HepG2 (cell line): ENCODE data around the gene STC2. TPM values are rescaled to one million over a fixed set of nuclear protein-coding genes. Genes with fewer than 3 reads are reported as not detected.

Experiments used
- AGO1 ChIP-seq: fragments of 200-400 bp; formaldehyde crosslinking; IDR thresholded peaks from 2 replicates; pipeline ENCODE4 v1.6.1; 2017; ENCODE audit warnings: mild to moderate bottlenecking, low read depth, low read length, moderate library complexity; ENCODE audit not compliant: poor library complexity, severe bottlenecking
- AGO2 ChIP-seq: fragments of 200-400 bp; formaldehyde crosslinking; optimal IDR thresholded peaks from 2 replicates; pipeline ENCODE3; 2017; ENCODE audit warnings: mild to moderate bottlenecking, low read depth, low read length, moderate library complexity
- EP300 ChIP-seq, 3 experiments: sonication (generic) in 1 of 3; formaldehyde crosslinking in 1 of 3; IDR thresholded peaks; 2 replicates each; pipeline versions ENCODE4 v1.5.1 to v1.6.1; 2011 to 2020; ENCODE audit warnings: low read depth in 2 of 3, low read length in 2 of 3, borderline replicate concordance in 1 of 3, improper control_type of control experiment in 1 of 3, mild to moderate bottlenecking in 1 of 3, missing genetic modification reagents in 1 of 3, moderate library complexity in 1 of 3
- FOXK2 ChIP-seq: fragments of 450-650 bp; IDR thresholded peaks from 2 replicates; pipeline ENCODE4 v1.6.1; 2016
- HIC2 ChIP-seq: sonication (generic); formaldehyde crosslinking; IDR thresholded peaks from 2 replicates; pipeline ENCODE4 v1.9.0; 2022; ENCODE audit warnings: low read depth, missing genetic modification reagents
- HOXA9 ChIP-seq: sonication (generic); formaldehyde crosslinking; IDR thresholded peaks from 2 replicates; pipeline ENCODE4 v1.8.1; 2022; ENCODE audit warnings: missing genetic modification reagents, mild to moderate bottlenecking, moderate library complexity, borderline replicate concordance
- MIER2 ChIP-seq: IDR thresholded peaks from 2 replicates; pipeline ENCODE4 v1.6.1; 2016; ENCODE audit warnings: missing biosample characterization, missing genetic modification reagents
- RFX5 ChIP-seq: IDR thresholded peaks from 2 replicates; pipeline ENCODE4 v1.6.1; 2011; ENCODE audit warnings: low read depth, low read length, improper control_type of control experiment
- RFXANK ChIP-seq: IDR thresholded peaks from 2 replicates; pipeline ENCODE4 v1.6.1; 2016
- SIN3A ChIP-seq: IDR thresholded peaks from 2 replicates; pipeline ENCODE4 v1.6.1; 2011; ENCODE audit warnings: low read depth, mild to moderate bottlenecking, control low read depth, low read length, borderline replicate concordance
- SKIL ChIP-seq: sonication (generic); formaldehyde crosslinking; IDR thresholded peaks from 2 replicates; pipeline ENCODE4 v1.8.0; 2022; ENCODE audit warnings: missing genetic modification reagents, mild to moderate bottlenecking, moderate library complexity, borderline replicate concordance
- SUZ12 ChIP-seq: fragments of 150-350 bp; IDR thresholded peaks from 2 replicates; pipeline ENCODE4 v1.6.1; 2014; ENCODE audit warnings: low read depth, low read length
- ZBTB1 ChIP-seq: sonication (generic); formaldehyde crosslinking; IDR thresholded peaks from 2 replicates; pipeline ENCODE4 v1.4.0; 2020; ENCODE audit warnings: missing genetic modification reagents, borderline replicate concordance
- ZFP62 ChIP-seq: sonication (generic); formaldehyde crosslinking; IDR thresholded peaks from 2 replicates; pipeline ENCODE4 v1.4.0; 2020; ENCODE audit warnings: missing genetic modification reagents
- ZFYVE20 ChIP-seq: sonication (generic); formaldehyde crosslinking; IDR thresholded peaks from 2 replicates; pipeline ENCODE4 v1.8.0; 2023; ENCODE audit warnings: low read depth, mild to moderate bottlenecking, moderate library complexity, missing genetic modification reagents, borderline replicate concordance
- ZKSCAN5 ChIP-seq: sonication (generic); formaldehyde crosslinking; IDR thresholded peaks from 2 replicates; pipeline ENCODE4 v1.5.1; 2020; ENCODE audit warnings: mild to moderate bottlenecking, missing genetic modification reagents
- ZNF143 ChIP-seq: sonication (generic); formaldehyde crosslinking; IDR thresholded peaks from 2 replicates; pipeline ENCODE4 v1.4.0; 2020; ENCODE audit warnings: missing genetic modification reagents
- ZNF501 ChIP-seq: sonication (generic); formaldehyde crosslinking; IDR thresholded peaks from 2 replicates; pipeline ENCODE4 v1.5.1; 2020; ENCODE audit warnings: mild to moderate bottlenecking, moderate library complexity, missing genetic modification reagents
- ZNF616 ChIP-seq: sonication (generic); formaldehyde crosslinking; IDR thresholded peaks from 2 replicates; pipeline ENCODE4 v1.5.0; 2020; ENCODE audit warnings: low read depth, mild to moderate bottlenecking, missing genetic modification reagents
- polyA plus RNA-seq, 8 experiments: library from polyadenylated mRNA; depleted of rRNA in 3 of 8; stranded (reverse) in 7 of 8; unstranded in 1 of 8; fragments of >200 nt; fragmentation: Illumina TruSeq in 4 of 8; extraction: Trizol in 4 of 8; gene quantifications; 2 replicates each; pipeline versions ENCODE4 v1.2.1 to v1.2.3, GENCODE V29; 2011 to 2016; ENCODE audit warnings: low read depth in 4 of 8, missing spikeins in 1 of 8, mixed read lengths in 1 of 8; ENCODE audit not compliant: insufficient read depth in 1 of 8
- total RNA-seq, 5 experiments: library from RNA; depleted of rRNA; stranded (reverse); fragments of >200 nt; fragmentation: Illumina TruSeq; extraction: Trizol; gene quantifications; 2 replicates each; pipeline ENCODE4 v1.2.3, GENCODE V29; 2016; ENCODE audit warnings: low read depth in 1 of 5
- TF ChIP-seq, protein P1 (sequence below): sonication (generic); formaldehyde crosslinking; IDR thresholded peaks from 2 replicates; pipeline ENCODE4 v1.5.0; 2020; ENCODE audit warnings: missing genetic modification reagents
- TF ChIP-seq, protein P2 (sequence below): sonication (generic); formaldehyde crosslinking; IDR thresholded peaks from 2 replicates; pipeline ENCODE4 v1.4.0; 2020; ENCODE audit warnings: missing genetic modification reagents, borderline replicate concordance

STC2 gene
- total and polyA plus RNA-seq, 2 of the 13 experiments (the other 11 are each of a cell fraction or from before 2014, with no cell fraction given), result 27.1 to 69.2 TPM

- TF ChIP-seq RFX5 (0 out of 2 replicates have a peak, but pooled peaks have one; percentile 8), HOXA9 (0 out of 2 replicates have a peak, but pooled peaks have one; percentile 30), ZFP62 (CRISPR knock-in tag) (no peak), AGO2 (no peak), EP300 (IDR thresholded peaks at IDR 0.05; ENCODE audit: low read depth in 2 of 2, low read length in 2 of 2) (peak in 1 of 2 experiments; percentile 83; a peak in 2 of 4 replicates), EP300 (CRISPR knock-in tag; IDR thresholded peaks at IDR 0.05; ENCODE audit: borderline replicate concordance) (no peak; the same call in 1 of the 2 replicates), ZFYVE20 (CRISPR knock-in tag) (no peak), FOXK2 (no peak; the same call in 1 of the 2 replicates), SUZ12 (no peak), ZNF501 (CRISPR knock-in tag) (no peak), ZNF616 (CRISPR knock-in tag) (no peak), ZNF143 (no peak; the same call in 1 of the 2 replicates), HIC2 (CRISPR knock-in tag) (0 out of 2 replicates have a peak, but pooled peaks have one; percentile 13), ZBTB1 (CRISPR knock-in tag) (no peak), SIN3A (peak; percentile 31; the same call in 1 of the 2 replicates), AGO1 (no peak), MIER2 (CRISPR knock-in tag) (no peak), SKIL (peak; percentile 78), ZKSCAN5 (no peak), RFXANK (CRISPR knock-in tag) (no peak)
- TF ChIP-seq, protein P1, sequence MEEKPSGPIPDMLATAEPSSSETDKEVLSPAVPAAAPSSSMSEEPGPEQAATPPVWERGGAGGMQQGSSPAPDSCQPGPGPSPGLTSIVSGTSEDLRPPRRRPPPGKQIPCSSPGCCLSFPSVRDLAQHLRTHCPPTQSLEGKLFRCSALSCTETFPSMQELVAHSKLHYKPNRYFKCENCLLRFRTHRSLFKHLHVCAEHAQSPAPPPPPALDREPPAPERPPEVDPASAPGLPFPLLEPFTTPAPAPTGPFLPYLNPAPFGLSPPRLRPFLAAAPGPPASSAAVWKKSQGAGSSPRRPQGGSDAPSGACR (CRISPR knock-in tag), result no peak
- TF ChIP-seq, protein P2, sequence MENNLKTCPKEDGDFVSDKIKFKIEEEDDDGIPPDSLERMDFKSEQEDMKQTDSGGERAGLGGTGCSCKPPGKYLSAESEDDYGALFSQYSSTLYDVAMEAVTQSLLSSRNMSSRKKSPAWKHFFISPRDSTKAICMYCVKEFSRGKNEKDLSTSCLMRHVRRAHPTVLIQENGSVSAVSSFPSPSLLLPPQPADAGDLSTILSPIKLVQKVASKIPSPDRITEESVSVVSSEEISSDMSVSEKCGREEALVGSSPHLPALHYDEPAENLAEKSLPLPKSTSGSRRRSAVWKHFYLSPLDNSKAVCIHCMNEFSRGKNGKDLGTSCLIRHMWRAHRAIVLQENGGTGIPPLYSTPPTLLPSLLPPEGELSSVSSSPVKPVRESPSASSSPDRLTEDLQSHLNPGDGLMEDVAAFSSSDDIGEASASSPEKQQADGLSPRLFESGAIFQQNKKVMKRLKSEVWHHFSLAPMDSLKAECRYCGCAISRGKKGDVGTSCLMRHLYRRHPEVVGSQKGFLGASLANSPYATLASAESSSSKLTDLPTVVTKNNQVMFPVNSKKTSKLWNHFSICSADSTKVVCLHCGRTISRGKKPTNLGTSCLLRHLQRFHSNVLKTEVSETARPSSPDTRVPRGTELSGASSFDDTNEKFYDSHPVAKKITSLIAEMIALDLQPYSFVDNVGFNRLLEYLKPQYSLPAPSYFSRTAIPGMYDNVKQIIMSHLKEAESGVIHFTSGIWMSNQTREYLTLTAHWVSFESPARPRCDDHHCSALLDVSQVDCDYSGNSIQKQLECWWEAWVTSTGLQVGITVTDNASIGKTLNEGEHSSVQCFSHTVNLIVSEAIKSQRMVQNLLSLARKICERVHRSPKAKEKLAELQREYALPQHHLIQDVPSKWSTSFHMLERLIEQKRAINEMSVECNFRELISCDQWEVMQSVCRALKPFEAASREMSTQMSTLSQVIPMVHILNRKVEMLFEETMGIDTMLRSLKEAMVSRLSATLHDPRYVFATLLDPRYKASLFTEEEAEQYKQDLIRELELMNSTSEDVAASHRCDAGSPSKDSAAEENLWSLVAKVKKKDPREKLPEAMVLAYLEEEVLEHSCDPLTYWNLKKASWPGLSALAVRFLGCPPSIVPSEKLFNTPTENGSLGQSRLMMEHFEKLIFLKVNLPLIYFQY, result no peak
These were observed 24.2 kb downstream of the STC2 start (continued) for GRCh38 chr5:173303878-173304590.
